GM12874 (cell line): Measurements from ENCODE around the gene ST3GAL5.

Source experiments
- TF ChIP-seq, protein P1 (sequence below): IDR thresholded peaks from 2 replicates; pipeline ENCODE4 v1.5.1; 2011; ENCODE audit warnings: low read depth, mild to moderate bottlenecking, control low read depth, low read length, moderate library complexity; ENCODE audit not compliant: insufficient read depth

ST3GAL5 gene

DNA sequence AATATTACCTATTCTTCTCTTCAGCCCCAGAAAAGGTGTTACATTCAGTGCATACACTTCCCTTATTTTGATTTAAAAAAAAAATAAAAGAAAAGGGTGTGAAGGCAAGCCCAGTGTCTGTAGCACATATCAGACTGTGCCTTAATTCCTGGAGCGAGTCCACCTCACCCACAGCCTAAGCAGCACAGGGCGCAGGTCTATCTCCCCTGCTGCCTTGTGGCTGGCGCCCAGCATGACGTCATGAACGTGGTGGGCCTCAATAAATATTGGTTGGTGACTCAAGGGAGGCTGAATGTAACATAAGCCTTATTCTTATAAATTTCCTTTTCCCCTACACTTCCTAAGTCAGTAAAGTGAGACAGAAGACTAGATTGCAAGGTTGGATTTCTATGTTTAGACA lies 26.4 kb downstream of the ST3GAL5 start:
- TF ChIP-seq, protein P1, sequence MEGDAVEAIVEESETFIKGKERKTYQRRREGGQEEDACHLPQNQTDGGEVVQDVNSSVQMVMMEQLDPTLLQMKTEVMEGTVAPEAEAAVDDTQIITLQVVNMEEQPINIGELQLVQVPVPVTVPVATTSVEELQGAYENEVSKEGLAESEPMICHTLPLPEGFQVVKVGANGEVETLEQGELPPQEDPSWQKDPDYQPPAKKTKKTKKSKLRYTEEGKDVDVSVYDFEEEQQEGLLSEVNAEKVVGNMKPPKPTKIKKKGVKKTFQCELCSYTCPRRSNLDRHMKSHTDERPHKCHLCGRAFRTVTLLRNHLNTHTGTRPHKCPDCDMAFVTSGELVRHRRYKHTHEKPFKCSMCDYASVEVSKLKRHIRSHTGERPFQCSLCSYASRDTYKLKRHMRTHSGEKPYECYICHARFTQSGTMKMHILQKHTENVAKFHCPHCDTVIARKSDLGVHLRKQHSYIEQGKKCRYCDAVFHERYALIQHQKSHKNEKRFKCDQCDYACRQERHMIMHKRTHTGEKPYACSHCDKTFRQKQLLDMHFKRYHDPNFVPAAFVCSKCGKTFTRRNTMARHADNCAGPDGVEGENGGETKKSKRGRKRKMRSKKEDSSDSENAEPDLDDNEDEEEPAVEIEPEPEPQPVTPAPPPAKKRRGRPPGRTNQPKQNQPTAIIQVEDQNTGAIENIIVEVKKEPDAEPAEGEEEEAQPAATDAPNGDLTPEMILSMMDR, result no peak

DNA sequence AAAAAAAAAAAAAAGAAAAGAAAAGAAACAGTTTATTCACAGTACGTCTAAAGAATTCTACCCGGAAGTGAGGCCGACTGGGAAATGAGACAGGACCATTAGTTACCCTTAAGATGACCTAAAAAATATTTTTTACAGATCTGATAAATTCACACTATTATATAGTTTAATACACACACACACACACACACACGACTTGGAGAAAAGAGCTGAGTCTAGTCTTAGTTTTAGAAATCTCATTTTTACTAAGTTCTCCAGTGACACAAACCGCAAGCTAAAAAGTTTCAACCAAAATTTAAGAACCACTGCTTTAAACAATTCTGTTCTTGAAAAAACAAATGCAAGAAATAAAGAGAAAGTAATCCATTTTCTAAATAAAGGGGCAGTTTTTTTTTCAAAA lies 27.1 kb downstream of the ST3GAL5 start:
- TF ChIP-seq, protein P1, result no peak

DNA sequence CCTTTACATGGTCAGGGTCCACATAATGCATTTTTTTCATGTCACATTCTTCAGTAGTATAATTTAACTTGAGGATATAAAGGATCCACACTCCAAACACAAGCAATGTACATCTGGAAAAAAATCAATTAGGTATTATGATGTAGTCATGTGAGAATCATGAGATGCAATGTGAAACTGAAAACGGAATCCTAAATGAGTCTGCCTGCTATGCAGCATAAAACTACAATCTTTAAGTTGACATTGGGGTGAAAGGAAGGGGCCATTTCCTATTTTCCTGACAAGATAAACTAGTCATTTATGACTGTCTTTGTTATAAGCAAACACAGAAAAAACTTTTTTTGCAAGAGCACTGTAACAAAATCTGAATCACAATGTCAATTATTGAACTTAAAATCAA lies 27.6 kb downstream of the ST3GAL5 start:
- TF ChIP-seq, protein P1, result no peak

DNA sequence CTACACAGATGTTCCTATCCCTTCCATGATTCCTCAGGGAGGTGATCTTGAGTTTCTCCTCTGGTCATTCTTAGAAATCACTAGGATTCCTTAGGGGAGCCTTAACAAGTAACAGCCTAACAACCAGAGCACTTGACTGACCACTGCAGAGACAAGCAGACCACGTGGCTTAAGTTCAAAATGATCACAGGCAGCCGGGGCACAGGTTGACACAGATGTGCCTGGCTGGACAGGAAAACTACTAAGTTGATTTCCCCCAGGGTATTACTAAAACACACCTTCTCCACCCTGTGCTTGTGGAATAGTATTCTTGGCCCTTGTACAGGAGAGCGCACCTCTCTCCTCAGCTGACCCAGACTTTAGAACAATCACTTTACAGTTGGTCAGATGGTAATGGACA lies 29.9 kb downstream of the ST3GAL5 start:
- TF ChIP-seq, protein P1, result no peak

DNA sequence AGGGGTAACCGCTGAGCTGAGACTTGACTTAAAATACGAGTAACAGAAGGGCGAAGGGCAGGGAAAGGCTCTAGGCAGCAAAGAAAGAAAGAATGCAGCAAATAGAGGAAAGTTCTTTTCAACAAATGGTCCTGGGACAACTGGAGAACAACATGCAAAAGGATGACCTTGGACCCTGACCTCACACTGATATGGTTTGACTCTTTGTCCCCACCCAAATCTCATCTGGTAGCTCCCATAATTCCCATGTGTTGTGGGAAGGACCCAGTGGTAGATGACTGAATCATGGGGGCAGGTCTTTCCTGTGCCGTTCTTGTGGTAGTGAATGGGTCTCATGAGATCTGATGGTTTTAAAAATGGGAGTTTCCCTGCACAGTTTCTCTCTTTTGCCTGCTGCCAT lies 33.9 kb downstream of the ST3GAL5 start:
- TF ChIP-seq, protein P1, result no peak

DNA sequence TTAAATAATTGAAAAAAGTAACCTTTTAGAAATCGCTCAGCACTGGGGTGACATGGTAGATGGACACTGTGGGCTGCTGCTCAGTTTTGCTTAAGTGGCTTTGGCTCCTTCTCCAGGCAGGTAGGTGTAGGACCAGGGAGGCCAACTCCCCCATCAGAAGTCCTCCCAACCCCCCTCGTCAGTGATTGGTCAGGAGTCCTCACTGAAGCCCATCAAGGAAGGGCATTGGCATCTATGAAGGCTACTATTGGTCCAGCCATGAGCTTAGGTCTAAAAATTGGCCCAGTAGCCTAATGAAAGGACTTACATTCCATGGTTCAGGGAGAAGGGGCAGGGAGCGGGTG lies 34.7 kb downstream of the ST3GAL5 start:
- TF ChIP-seq, protein P1, result no peak

DNA sequence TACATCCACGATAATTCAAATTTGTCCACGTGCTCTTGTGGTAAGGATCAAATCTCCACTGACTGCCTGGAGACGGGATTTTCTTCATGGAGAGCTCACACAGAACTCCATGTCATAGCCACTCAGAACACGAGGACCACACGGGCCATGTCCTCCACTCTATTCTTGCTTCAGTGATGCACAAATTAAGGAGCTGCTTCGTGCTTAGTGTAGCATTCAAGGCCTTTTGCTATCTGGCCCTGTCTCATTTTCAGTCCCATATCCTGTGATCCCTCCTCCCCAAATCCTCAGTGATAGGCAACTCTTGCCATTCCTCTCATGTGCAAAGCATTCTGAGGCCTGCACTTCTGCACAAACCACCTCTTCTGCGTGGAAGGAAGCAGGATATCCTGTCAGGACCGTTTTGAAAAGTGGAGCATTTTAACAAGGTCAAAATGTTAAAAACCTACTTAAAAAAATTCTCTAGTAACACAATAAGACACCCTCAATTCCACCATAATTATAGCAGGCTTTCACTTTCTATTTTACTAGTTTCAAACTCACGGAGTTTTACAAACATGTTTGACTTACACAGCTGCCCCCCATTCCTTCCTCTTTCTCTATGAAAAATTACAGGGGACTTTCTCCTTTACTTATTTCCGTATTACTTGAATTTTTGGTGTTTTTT lies 35.2 kb downstream of the ST3GAL5 start:
- TF ChIP-seq, protein P1, result no peak
